Endothelial cell of umbilical vein (primary cell): Measurements from ENCODE around the gene S1PR4. TPM values are rescaled to one million over a fixed set of nuclear protein-coding genes. Genes with fewer than 3 reads are reported as not detected.
"Not testable (repeated sequence)": the region's sequence is repeated elsewhere in the genome, so short reads cannot be mapped to it uniquely, and the experiment has no call there.

Experiments used
- BruUV-seq: library from RNA; stranded (reverse); fragments of 400-500 nt; replicated peaks from 2 replicates; lab custom pipeline; 2021; lab: Mats Ljungman, UMichigan
- CTCF ChIA-PET: fragments of 300-600, 350-600 bp; sonication (Branson Sonifier 250); formaldehyde crosslinking; loops from one replicate; lab custom pipeline; 2021; ENCODE audit warnings: antibody characterized with exemption, inconsistent platforms; lab: Charles Lee
- POLR2A ChIA-PET: fragments of 300-600, 350-600 bp; sonication (Branson Sonifier 250); formaldehyde crosslinking; loops from one replicate; lab custom pipeline; 2021; ENCODE audit warnings: antibody characterized with exemption, inconsistent platforms; lab: Charles Lee
- DNase-seq: peaks from one replicate; pipeline ENCODE4 v3.0.0-alpha.2; 2011; ENCODE audit warnings: low read depth, low spot score
- FAIRE-seq: peaks from 2 replicates; lab custom pipeline; 2011; peaks lifted over from hg19 to GRCh38; lab: Jason Lieb, UNC
- H2AFZ ChIP-seq: 2 replicates; pipeline ENCODE4 v1.6.0; 2012; ENCODE audit warnings: low read depth, low read length, control low read depth, inconsistent platforms
- H3K27ac ChIP-seq: 2 replicates; pipeline ENCODE4 v1.5.1; 2011; ENCODE audit warnings: low read depth, mild to moderate bottlenecking, control low read depth, low read length, moderate library complexity; ENCODE audit not compliant: insufficient read depth
- H3K27me3 ChIP-seq, 2 experiments: 2 replicates each; pipeline versions ENCODE4 v1.6.0 to v1.6.1; 2011; ENCODE audit warnings: low read length in 2 of 2, mixed read lengths in 1 of 2; ENCODE audit not compliant: control insufficient read depth in 2 of 2, insufficient read depth in 2 of 2
- H3K36me3 ChIP-seq, 2 experiments: 2 replicates in 1 of 2; 3 replicates in 1 of 2; pipeline ENCODE4 v1.5.1; 2011; ENCODE audit warnings: low read length in 2 of 2, mild to moderate bottlenecking in 1 of 2, moderate library complexity in 1 of 2; ENCODE audit not compliant: control insufficient read depth in 2 of 2, insufficient read depth in 2 of 2; ENCODE audit errors: extremely low read depth in 1 of 2
- H3K4me1 ChIP-seq: 3 replicates; pipeline ENCODE4 v1.5.1; 2011; ENCODE audit warnings: mild to moderate bottlenecking, low read length; ENCODE audit not compliant: control insufficient read depth, insufficient read depth; ENCODE audit errors: extremely low read depth
- H3K4me2 ChIP-seq: 2 replicates; pipeline ENCODE4 v1.6.1; 2011; ENCODE audit warnings: low read length, control low read depth, mixed read lengths; ENCODE audit not compliant: insufficient read depth
- H3K4me3 ChIP-seq, 3 experiments: fragments of 200-600 bp in 1 of 3; sonication (generic), shearing (Covaris generic) in 1 of 3; replicated peaks in 1 of 3; 2 replicates each; pipeline ENCODE4 v1.5.1; 2011 to 2016; ENCODE audit warnings: control low read depth in 3 of 3, low read length in 3 of 3, mild to moderate bottlenecking in 2 of 3, inconsistent platforms in 1 of 3, low read depth in 1 of 3, moderate library complexity in 1 of 3; ENCODE audit not compliant: insufficient read depth in 1 of 3
- H3K79me2 ChIP-seq: 2 replicates; pipeline ENCODE4 v1.6.0; 2012; ENCODE audit warnings: low read length, inconsistent platforms; ENCODE audit not compliant: control insufficient read depth, insufficient read depth
- H3K9ac ChIP-seq: replicated peaks from 2 replicates; pipeline ENCODE3; 2011; ENCODE audit warnings: low read length, control low read depth; ENCODE audit not compliant: insufficient read depth; ENCODE audit errors: extremely low read depth
- H3K9me1 ChIP-seq: replicated peaks from 3 replicates; pipeline ENCODE4 v1.6.0; 2011; ENCODE audit warnings: mild to moderate bottlenecking, low read length; ENCODE audit not compliant: control insufficient read depth, insufficient read depth; ENCODE audit errors: extremely low read depth
- H3K9me3 ChIP-seq: replicated peaks from 2 replicates; pipeline ENCODE4 v1.5.1; 2012; ENCODE audit warnings: low read length, inconsistent platforms; ENCODE audit not compliant: control insufficient read depth, insufficient read depth
- H4K20me1 ChIP-seq: replicated peaks from 2 replicates; pipeline ENCODE3; 2011; ENCODE audit warnings: mild to moderate bottlenecking, low read length; ENCODE audit not compliant: control insufficient read depth, insufficient read depth; ENCODE audit errors: extremely low read depth
- EZH2 ChIP-seq: IDR thresholded peaks from 2 replicates; pipeline ENCODE4 v1.6.1; 2012; ENCODE audit warnings: borderline replicate concordance, low read depth, mild to moderate bottlenecking, moderate library complexity, low read length, inconsistent platforms; ENCODE audit not compliant: severe bottlenecking
- FOS ChIP-seq: IDR thresholded peaks from 2 replicates; pipeline ENCODE4 v1.6.1; 2011; ENCODE audit warnings: mild to moderate bottlenecking, low read length, moderate library complexity, borderline replicate concordance; ENCODE audit not compliant: insufficient read depth
- GATA2 ChIP-seq: IDR thresholded peaks from 2 replicates; pipeline ENCODE4 v1.7.0; 2011; ENCODE audit warnings: low read depth, mild to moderate bottlenecking, moderate library complexity, mixed read lengths, low read length; ENCODE audit not compliant: insufficient read length, insufficient read depth
- JUN ChIP-seq: IDR thresholded peaks from 2 replicates; pipeline ENCODE4 v1.6.1; 2011; ENCODE audit warnings: borderline replicate concordance, low read depth; ENCODE audit not compliant: insufficient read length, insufficient read depth
- MYC ChIP-seq: IDR thresholded peaks from one replicate; pipeline ENCODE4 v1.6.1; 2011; ENCODE audit warnings: mild to moderate bottlenecking, low read depth, low read length
- POLR2A ChIP-seq: IDR thresholded peaks from 2 replicates; pipeline ENCODE4 v1.6.1; 2012; ENCODE audit warnings: low read depth, mild to moderate bottlenecking, control low read depth, low read length
- POLR2AphosphoS5 ChIP-seq: IDR thresholded peaks from 2 replicates; pipeline ENCODE4 v1.6.1; 2012; ENCODE audit warnings: low read depth, mild to moderate bottlenecking, control low read depth, low read length, moderate library complexity; ENCODE audit not compliant: insufficient read depth
- dilution Hi-C: fragments of 300-500 bp; cut with MboI; formaldehyde crosslinking; loops from one replicate; pipeline ENCODE4 v1.15.0; 2019; ENCODE audit warnings: low sequenced_read_pairs; ENCODE audit not compliant: extremely low pct_ligation_motif_present
- intact Hi-C: fragments of 100-400 bp; cut with micrococcal nuclease; formaldehyde crosslinking; loops from one replicate; pipeline ENCODE4 v1.10.0; 2022
- polyA plus RNA-seq, 4 experiments: library from polyadenylated mRNA; depleted of rRNA in 3 of 4; stranded (reverse) in 3 of 4; unstranded in 1 of 4; fragments of >200 nt; gene quantifications; 2 replicates each; pipeline versions ENCODE4 v1.2.1 to v1.2.3, GENCODE V29; 2011 to 2012; ENCODE audit warnings: missing spikeins in 1 of 4
- total RNA-seq: library from RNA; stranded (reverse); gene quantifications from 2 replicates; pipeline ENCODE4 v1.2.3, GENCODE V29; 2021
- TF ChIP-seq, protein P1 (sequence below), 2 donors: IDR thresholded peaks; 1 replicate in 1 of 2; 2 replicates in 1 of 2; pipeline ENCODE4 v1.5.1; 2011; ENCODE audit warnings: low read length in 2 of 2, mild to moderate bottlenecking in 2 of 2, moderate library complexity in 2 of 2, control low read depth in 1 of 2, inconsistent platforms in 1 of 2, low read depth in 1 of 2; ENCODE audit not compliant: insufficient read depth in 1 of 2; ENCODE audit errors: extremely low read depth in 1 of 2
- TF ChIP-seq, protein P2 (sequence below): IDR thresholded peaks from 2 replicates; pipeline ENCODE4 v1.6.1; 2011; ENCODE audit not compliant: insufficient read depth, insufficient read length

S1PR4 gene
- total and polyA plus RNA-seq, 2 donors (not counting 3 experiments of a cell fraction or from before 2014, with no cell fraction given), result 1.7 to 2.5 TPM

DNA sequence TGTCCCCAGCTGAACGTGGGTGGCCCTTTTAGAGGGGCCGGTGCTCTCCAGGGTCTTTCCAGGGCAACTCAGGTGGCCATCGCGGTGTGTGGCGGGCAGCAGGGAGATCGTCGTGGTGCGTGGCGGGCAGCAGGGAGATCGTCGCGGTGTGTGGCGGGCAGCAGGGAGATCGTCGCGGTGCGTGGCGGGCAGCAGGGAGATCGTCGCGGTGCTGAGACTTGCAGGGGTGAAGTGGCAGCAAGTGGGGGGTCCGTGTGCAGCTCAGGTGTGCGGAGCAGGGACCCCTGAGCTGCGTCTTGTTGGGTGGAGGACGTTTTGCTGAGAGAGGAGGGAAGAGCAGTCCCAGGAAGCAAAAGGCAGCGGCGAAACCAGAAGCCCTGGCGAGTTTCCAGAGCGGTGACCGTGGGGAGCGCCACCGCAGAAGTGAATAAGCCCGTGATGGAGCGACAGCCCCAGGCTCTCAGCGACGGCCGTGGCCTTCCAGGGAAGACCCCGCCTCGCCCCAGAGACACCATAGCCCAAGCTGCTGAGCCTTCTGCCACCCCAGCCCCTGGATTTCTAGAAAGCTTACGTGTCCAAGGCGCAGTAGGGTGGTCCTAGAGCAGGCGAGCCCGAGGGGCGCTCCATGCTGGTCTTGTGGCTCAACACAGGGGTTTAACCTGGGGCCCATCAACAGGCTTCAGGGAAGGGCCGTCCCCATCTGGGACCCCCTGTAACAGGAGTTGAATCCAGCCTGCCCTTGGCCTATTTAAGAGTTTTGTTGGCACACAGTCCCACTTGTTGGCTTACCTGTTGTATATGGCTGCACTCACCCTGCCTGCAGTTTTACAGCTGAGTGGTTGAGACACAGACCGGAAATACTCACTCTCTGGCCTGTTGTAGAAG, 12.6 kb downstream of the S1PR4 start:
- dilution Hi-C loops (no loop called here), intact Hi-C loops (no loop called here)
- no peak overlapping the region for H3K4me2 ChIP-seq
- ChIA-PET CTCF (interaction anchor here (1.4 kb wide), 1 partner anchor 12 kb away, joined by 4 read pairs; no protein-coding TSS in a partner anchor), POLR2A (no interaction called here)
- no peaks in the 10 kb centered on the region for H3K9me3 ChIP-seq
- H3K4me1 ChIP-seq, result peaks cover 9% of the 10 kb centered on the region
- no peak for TF ChIP-seq MYC
- TF ChIP-seq FOS, result no peak
- no peak for TF ChIP-seq EZH2
- TF ChIP-seq GATA2, result no peak
- no peak for TF ChIP-seq POLR2AphosphoS5
- TF ChIP-seq, protein P1, sequence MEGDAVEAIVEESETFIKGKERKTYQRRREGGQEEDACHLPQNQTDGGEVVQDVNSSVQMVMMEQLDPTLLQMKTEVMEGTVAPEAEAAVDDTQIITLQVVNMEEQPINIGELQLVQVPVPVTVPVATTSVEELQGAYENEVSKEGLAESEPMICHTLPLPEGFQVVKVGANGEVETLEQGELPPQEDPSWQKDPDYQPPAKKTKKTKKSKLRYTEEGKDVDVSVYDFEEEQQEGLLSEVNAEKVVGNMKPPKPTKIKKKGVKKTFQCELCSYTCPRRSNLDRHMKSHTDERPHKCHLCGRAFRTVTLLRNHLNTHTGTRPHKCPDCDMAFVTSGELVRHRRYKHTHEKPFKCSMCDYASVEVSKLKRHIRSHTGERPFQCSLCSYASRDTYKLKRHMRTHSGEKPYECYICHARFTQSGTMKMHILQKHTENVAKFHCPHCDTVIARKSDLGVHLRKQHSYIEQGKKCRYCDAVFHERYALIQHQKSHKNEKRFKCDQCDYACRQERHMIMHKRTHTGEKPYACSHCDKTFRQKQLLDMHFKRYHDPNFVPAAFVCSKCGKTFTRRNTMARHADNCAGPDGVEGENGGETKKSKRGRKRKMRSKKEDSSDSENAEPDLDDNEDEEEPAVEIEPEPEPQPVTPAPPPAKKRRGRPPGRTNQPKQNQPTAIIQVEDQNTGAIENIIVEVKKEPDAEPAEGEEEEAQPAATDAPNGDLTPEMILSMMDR (IDR thresholded peaks at IDR 0.05; ENCODE audit: extremely low read depth in 1 of 2, insufficient read depth in 1 of 2, low read depth in 1 of 2, low read length in 2 of 2), result no peak
- TF ChIP-seq POLR2A, result no peak
- TF ChIP-seq JUN, result no peak
- TF ChIP-seq, protein P2, sequence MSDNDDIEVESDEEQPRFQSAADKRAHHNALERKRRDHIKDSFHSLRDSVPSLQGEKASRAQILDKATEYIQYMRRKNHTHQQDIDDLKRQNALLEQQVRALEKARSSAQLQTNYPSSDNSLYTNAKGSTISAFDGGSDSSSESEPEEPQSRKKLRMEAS, result no peak
- no peak overlapping the region for H3K27ac ChIP-seq
- no peak overlapping the region for H3K9ac ChIP-seq
- no peaks in the 10 kb centered on the region for H4K20me1 ChIP-seq
- no peaks in the 10 kb centered on the region for H3K27me3 ChIP-seq
- DNase-seq (no peak), FAIRE-seq (no peak)
- no peak overlapping the region for H3K4me3 ChIP-seq
- H2AFZ ChIP-seq, result no peak overlapping the region
- H3K9me1 ChIP-seq, result no peaks in the 10 kb centered on the region
- peaks cover 54% of the 10 kb centered on the region for H3K79me2 ChIP-seq
- peaks cover 0 to 4% of the 10 kb centered on the region in 2 experiments for H3K36me3 ChIP-seq
- BruUV-seq, result no TSS peak

DNA sequence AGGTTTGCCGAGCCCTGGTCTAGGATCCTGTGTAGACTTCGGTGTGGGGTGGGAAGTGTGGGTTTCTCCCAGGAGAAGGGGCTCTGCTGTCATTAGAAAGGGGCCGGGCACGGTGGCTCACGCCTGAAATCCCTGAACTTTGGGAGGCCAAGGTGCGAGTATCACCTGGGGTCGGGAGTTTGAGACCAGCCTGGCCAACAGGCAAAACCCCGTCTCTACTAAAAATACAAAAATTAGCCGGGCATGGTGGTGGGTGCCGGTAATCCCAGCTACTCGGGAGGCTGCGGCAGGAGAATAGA, 13.2 kb downstream of the S1PR4 start:
- H3K27ac ChIP-seq, FAIRE-seq, H3K36me3 ChIP-seq, DNase-seq, H3K4me1 ChIP-seq, POLR2A ChIA-PET, H3K9me1 ChIP-seq, H4K20me1 ChIP-seq, H3K9ac ChIP-seq, intact Hi-C loops, H2AFZ ChIP-seq, H3K4me3 ChIP-seq, BruUV-seq, H3K27me3 ChIP-seq, dilution Hi-C loops, H3K9me3 ChIP-seq, H3K4me2 ChIP-seq: not testable (repeated sequence)
- peaks cover 48% of the 10 kb centered on the region for H3K79me2 ChIP-seq
- CTCF ChIA-PET, result interaction anchor here (1.4 kb wide), 1 partner anchor 11 kb away, joined by 4 read pairs; no protein-coding TSS in a partner anchor
